Right ventricle myocardium superior (tissue), 1 donor: ENCODE data around the gene GARS1. TPM values are rescaled to one million over a fixed set of nuclear protein-coding genes. Genes with fewer than 3 reads are reported as not detected.
A peak's percentile ranks its signal among the peaks of the same experiment; 100 is the strongest.
"Not testable (repeated sequence)": the region's sequence is repeated elsewhere in the genome, so short reads cannot be mapped to it uniquely, and the experiment has no call there.

Source experiments
- ATAC-seq: fragments of 200-7000 bp; cut with Tn5 transposase; one replicate; pipeline ENCODE4 v1.9.1; 2020; ENCODE audit warnings: mild to moderate bottlenecking; ENCODE audit not compliant: poor library complexity
- DNase-seq: peaks from one replicate; pipeline ENCODE4 v3.0.0-alpha.2; 2020
- intact Hi-C: fragments of 100-400 bp; cut with DNase I; formaldehyde crosslinking; loops from one replicate; pipeline ENCODE4 v1.11.2; 2022
- total RNA-seq: library from RNA; stranded (reverse); fragmentation: NEBNext Ultra II Directional; extraction: Animal tissue kit (Norgen Biotek cat#: 25700); gene quantifications from one replicate; pipeline ENCODE4 v1.2.1, GENCODE V29; 2021
- donor health status: DM: no; HTN: yes; CAD: no; lungs with severe emphysema.

The GARS1 gene
- total RNA-seq, 1 donor from 2014 or later = 32.2 TPM

- ATAC-seq = no peak
- no peak for DNase-seq
- intact Hi-C loops = loop anchor here (10.0 kb wide), 1 partner anchor 402 kb away; no protein-coding TSS in a partner anchor
Observed at GRCh38 chr7:30566596-30566995, 28.1 kb upstream of the GARS1 start.

DNA sequence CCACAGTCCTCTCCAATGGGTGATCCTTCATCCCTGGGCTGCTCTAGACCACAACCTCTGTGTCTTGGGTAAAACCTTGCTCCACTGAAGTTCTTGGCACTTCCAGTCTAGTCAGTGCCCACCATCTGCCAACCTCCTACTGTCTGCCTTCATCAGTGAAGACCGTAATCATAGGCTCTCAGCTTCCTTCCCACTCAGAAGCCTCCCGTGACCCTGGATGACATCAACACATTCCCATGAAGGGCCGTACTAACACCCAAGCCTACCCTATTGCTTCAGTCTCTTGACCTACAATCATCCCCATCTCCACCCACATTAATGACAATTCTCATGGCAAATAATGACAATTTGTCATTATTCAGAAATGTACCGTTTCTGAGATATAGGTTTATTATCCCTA, 27.6 kb upstream of the GARS1 start:
- ATAC-seq = no peak

GRCh38 chr7:30570238-30570637, 24.4 kb upstream of the GARS1 start:
- intact Hi-C loops, DNase-seq, ATAC-seq: not testable (repeated sequence)

More for the DNA sequence above, 27.6 kb upstream of the GARS1 start:
- intact Hi-C loops = loop anchor here (10.0 kb wide), 1 partner anchor 402 kb away; no protein-coding TSS in a partner anchor
- no peak for DNase-seq

GRCh38 chr7:30572212-30572841, 22.4 kb upstream of the GARS1 start:
- intact Hi-C loops = no loop called here
- no peak for DNase-seq
- no peak for ATAC-seq

- intact Hi-C loops = no loop called here
- no peak for DNase-seq
- no peak for ATAC-seq
Observed at GRCh38 chr7:30575910-30576309, 18.8 kb upstream of the GARS1 start.

GRCh38 chr7:30583181-30583580, 11.5 kb upstream of the GARS1 start:
- no peak for DNase-seq
- ATAC-seq = no peak
- intact Hi-C loops = no loop called here

GRCh38 chr7:30584415-30584814, 10.3 kb upstream of the GARS1 start:
- DNase-seq = no peak
- intact Hi-C loops = no loop called here
- ATAC-seq = no peak

DNA sequence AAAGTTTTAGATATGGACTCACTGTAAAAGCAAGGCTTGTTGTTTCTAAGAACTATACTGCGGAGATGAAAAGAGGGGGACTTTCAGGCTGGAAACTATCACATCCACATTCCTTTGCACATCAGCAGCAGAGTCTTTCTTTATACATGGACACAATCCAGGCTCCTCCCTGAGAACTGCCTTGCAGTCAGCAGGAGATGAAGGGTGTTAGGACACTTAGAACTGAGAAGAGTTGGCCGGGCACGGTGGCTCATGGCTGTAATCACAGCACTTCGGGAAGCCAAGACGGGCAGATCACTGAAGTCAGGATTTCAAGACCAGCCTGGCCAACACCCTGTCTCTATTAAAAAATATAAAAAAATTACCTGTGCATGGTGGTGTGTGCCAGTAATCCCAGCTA, 9.7 kb upstream of the GARS1 start:
- DNase-seq = no peak
- intact Hi-C loops = no loop called here
- peak; percentile 61 for ATAC-seq

GRCh38 chr7:30585675-30586074, 9.0 kb upstream of the GARS1 start:
- intact Hi-C loops = no loop called here
- DNase-seq (no peak), ATAC-seq (no peak)

- ATAC-seq, DNase-seq, intact Hi-C loops: not testable (repeated sequence)
Observed at GRCh38 chr7:30587547-30587946, 7.1 kb upstream of the GARS1 start.

DNA sequence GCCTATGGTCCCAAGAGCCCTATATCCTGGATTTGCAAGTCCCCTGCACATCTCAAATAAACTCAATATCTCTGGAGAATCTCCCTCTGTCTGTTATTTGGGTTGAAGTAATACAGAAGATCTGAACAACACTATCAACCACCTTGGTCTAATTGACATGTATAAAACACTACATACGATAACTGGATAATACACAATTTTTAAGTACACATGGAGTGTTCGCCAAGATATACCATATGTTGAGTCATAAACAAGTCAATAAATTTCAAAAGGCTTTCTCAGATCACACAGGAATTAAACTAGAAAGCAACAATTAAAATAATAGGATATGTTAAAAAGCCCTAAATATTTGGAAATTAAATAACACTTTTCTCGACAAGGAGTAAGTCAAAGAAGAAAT, 5.6 kb upstream of the GARS1 start:
- no peak for DNase-seq
- intact Hi-C loops = no loop called here
- ATAC-seq = no peak

- ATAC-seq (peak; percentile 34), DNase-seq (peak; percentile 44)
- intact Hi-C loops = no loop called here
Observed at GRCh38 chr7:30594048-30594539, 584 bp upstream of the GARS1 start.

GRCh38 chr7:30595436-30596013, 847 bp downstream of the GARS1 start:
- ATAC-seq = no peak
- intact Hi-C loops = no loop called here

GRCh38 chr7:30596014-30596641, 1.4 kb downstream of the GARS1 start:
- no peak for ATAC-seq
- no peak for DNase-seq
- intact Hi-C loops = no loop called here

More at GRCh38 chr7:30595436-30596013, 847 bp downstream of the GARS1 start:
- no peak for DNase-seq

GRCh38 chr7:30596721-30597120, 2.0 kb downstream of the GARS1 start:
- no peak for ATAC-seq
- no peak for DNase-seq
- intact Hi-C loops = no loop called here

DNA sequence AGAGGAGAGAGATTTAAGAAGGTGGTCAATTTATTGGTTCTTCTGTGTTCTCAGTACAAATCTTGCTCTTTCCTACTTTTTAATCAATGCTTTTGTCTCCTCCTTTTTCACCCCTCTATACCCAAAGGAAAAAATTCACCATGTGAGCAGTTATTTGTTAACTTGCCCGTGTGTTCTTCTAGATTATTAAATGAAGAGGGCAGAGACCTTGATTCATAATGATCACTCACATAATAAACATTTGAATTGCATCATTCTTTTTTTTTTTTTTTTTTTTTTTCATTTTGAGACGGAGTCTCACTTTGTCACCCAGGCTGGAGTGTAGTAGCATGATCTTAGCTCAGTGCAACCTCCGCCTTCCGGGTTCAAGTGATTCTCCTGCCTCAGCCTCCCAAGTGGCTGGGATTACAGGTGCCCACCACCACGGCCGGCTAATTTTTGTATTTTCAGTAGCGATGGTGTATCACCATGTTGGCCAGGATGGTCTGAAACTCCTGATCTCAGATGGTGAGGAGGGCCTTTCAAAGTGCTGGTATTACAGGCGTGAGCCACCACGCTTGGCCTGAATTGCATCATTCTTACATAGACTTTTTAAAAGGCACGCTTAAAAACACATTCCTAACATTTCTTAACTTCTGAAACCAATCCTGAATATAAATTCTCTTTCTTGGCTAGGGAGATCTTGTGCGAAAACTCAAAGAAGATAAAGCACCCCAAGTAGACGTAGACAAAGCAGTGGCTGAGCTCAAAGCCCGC, 3.6 kb downstream of the GARS1 start:
- DNase-seq (no peak), ATAC-seq (no peak)
- intact Hi-C loops = no loop called here

- intact Hi-C loops = no loop called here
- DNase-seq (no peak), ATAC-seq (no peak)
Observed at GRCh38 chr7:30604901-30605300, 10.2 kb downstream of the GARS1 start.

GRCh38 chr7:30605832-30606231, 11.2 kb downstream of the GARS1 start:
- ATAC-seq = no peak
- intact Hi-C loops = no loop called here
- DNase-seq = no peak

DNA sequence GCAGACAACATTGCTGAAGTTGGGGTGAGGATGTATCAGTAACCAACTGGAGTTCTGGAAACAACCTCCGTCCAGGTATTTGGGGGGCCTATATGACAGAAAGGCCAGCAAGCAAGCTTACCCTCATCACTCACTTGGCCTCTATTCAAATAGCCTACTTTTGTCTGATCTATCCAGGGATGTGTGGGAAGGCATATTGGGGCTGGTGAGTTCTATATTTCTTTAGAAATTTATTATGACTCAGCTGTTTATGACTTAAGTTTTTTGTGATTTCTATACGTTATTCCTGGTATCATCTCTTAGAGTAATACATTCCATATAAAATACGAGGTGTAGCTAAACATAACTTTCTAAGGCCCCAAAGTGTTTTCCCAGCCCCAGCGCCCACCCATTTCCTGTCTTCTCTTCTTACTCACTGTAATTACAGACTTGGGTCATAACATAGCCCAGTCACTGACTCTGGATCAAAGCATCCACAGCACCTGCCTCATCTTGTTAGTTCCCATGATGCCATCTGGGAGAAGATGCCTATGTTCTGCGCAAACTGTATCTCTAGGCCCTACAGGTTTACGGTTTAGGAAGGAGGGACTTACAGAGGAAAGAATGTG, 18.1 kb downstream of the GARS1 start:
- no peak for DNase-seq
- ATAC-seq = no peak
- intact Hi-C loops = no loop called here
